Activated CD8-positive, alpha-beta memory T cell treated with anti-CD3 and anti-CD28 coated beads for 24 hours (primary cell): ENCODE measurements around the gene RPRD2.
"Not testable (repeated sequence)": the region's sequence is repeated elsewhere in the genome, so short reads cannot be mapped to it uniquely, and the experiment has no call there.

Experiments
- DNase-seq: peaks from one replicate; pipeline ENCODE4 v3.0.0-alpha.2; 2020

The RPRD2 gene

GRCh38 chr1:150363426-150364230 lies at the start of gene RPRD2:
TSS of gene RPRD2 (plus strand) at chr1:150364147. CDS start at chr1:150364715, 568 bp downstream.
- peak; percentile 97 for DNase-seq

GRCh38 chr1:150314691-150315090 lies 49.3 kb upstream of the RPRD2 start:
- not testable (repeated sequence) for DNase-seq

GRCh38 chr1:150320667-150320978 lies 43.3 kb upstream of the RPRD2 start:
- no peak for DNase-seq

GRCh38 chr1:150321826-150322166 lies 42.2 kb upstream of the RPRD2 start:
- no peak for DNase-seq

GRCh38 chr1:150322310-150322709 lies 41.6 kb upstream of the RPRD2 start:
- DNase-seq, result no peak

GRCh38 chr1:150332651-150333290 lies 31.2 kb upstream of the RPRD2 start:
- DNase-seq, result peak; percentile 28

- no peak for DNase-seq
Measured at GRCh38 chr1:150346316-150346715, 17.6 kb upstream of the RPRD2 start.

- DNase-seq, result peak; percentile 19
Measured at GRCh38 chr1:150352866-150353265, 11.1 kb upstream of the RPRD2 start.

- peak; percentile 55 for DNase-seq
Measured at GRCh38 chr1:150362721-150363425, 1.1 kb upstream of the RPRD2 start.

GRCh38 chr1:150364231-150365003 lies 470 bp downstream of the RPRD2 start:
- DNase-seq, result peak; percentile 89

GRCh38 chr1:150365941-150366340 lies 2.0 kb downstream of the RPRD2 start:
- peak; percentile 38 for DNase-seq

GRCh38 chr1:150366416-150367296 lies 2.7 kb downstream of the RPRD2 start:
- peak; percentile 40 for DNase-seq

- no peak for DNase-seq
Measured at GRCh38 chr1:150371110-150371509, 7.2 kb downstream of the RPRD2 start.

- DNase-seq, result peak; percentile 9
Measured at GRCh38 chr1:150372580-150372979, 8.6 kb downstream of the RPRD2 start.

GRCh38 chr1:150376110-150376509 lies 12.2 kb downstream of the RPRD2 start:
- no peak for DNase-seq

- DNase-seq, result no peak
Measured at GRCh38 chr1:150383631-150384324, 19.8 kb downstream of the RPRD2 start.

- no peak for DNase-seq
Measured at GRCh38 chr1:150385537-150386445, 21.8 kb downstream of the RPRD2 start.

- no peak for DNase-seq
Measured at GRCh38 chr1:150386592-150386991, 22.6 kb downstream of the RPRD2 start.

GRCh38 chr1:150387200-150387599 lies 23.3 kb downstream of the RPRD2 start:
- no peak for DNase-seq

GRCh38 chr1:150388241-150388640 lies 24.3 kb downstream of the RPRD2 start:
- no peak for DNase-seq
